Testis (tissue), 3 donors: ENCODE results near the gene GRK5. TPM values are rescaled to one million over a fixed set of nuclear protein-coding genes. Genes with fewer than 3 reads are reported as not detected.

Experiments used
- DNase-seq: peaks from one replicate; pipeline ENCODE4 v3.0.0-alpha.2; 2019
- H3K27ac ChIP-seq, 2 donors: fragments of 200-600 bp; sonication (generic); one replicate each; pipeline ENCODE4 v1.5.1; 2019
- H3K27me3 ChIP-seq: fragments of 200-600 bp; sonication (generic); one replicate; pipeline ENCODE4 v1.5.1; 2019
- H3K36me3 ChIP-seq: fragments of 200-600 bp; sonication (generic); one replicate; pipeline ENCODE4 v1.5.1; 2017; ENCODE audit warnings: low read depth; ENCODE audit errors: missing control alignments
- H3K4me1 ChIP-seq: fragments of 200-600 bp; sonication (generic); one replicate; pipeline ENCODE4 v1.5.1; 2019
- H3K4me3 ChIP-seq, 2 donors: fragments of 200-600 bp; sonication (generic); one replicate each; pipeline ENCODE4 v1.5.1; 2017 to 2019
- H3K9me3 ChIP-seq: fragments of 200-600 bp; sonication (generic); one replicate; pipeline ENCODE4 v1.5.1; 2017
- CTCF ChIP-seq, 3 experiments: fragments of 450-650 bp in 2 of 3; fragments of 200-600 bp in 1 of 3; sonication (generic) in 1 of 3; IDR thresholded peaks; one replicate each; pipeline ENCODE4 v1.5.1; 2016 to 2019; ENCODE audit warnings: antibody characterized with exemption in 3 of 3, mild to moderate bottlenecking in 2 of 3, moderate library complexity in 1 of 3
- POLR2A ChIP-seq: fragments of 450-650 bp; IDR thresholded peaks from one replicate; pipeline ENCODE4 v1.6.1; 2017; ENCODE audit warnings: antibody characterized with exemption, mild to moderate bottlenecking, moderate library complexity
- WGBS, 2 donors: methylation state at CpG; one replicate each; pipeline ENCODE4 v1.1.5; 2018; 5-methylcytosine and 5-hydroxymethylcytosine counted together
- intact Hi-C: fragments of 100-400 bp; cut with DNase I; formaldehyde crosslinking; loops from one replicate; pipeline ENCODE4 v1.15.1; 2023; ENCODE audit warnings: low total_unique reads
- polyA plus RNA-seq: library from polyadenylated mRNA; stranded (reverse); fragments of 350-450 nt; fragmentation: Illumina TruSeq; extraction: RNeasy Lipid Tissue Mini Kit (QIAGEN cat#74804); gene quantifications from one replicate; pipeline ENCODE4 v1.2.3, GENCODE V29; 2014; ENCODE audit warnings: low read depth, low replicate concordance; ENCODE audit not compliant: insufficient read depth
- total RNA-seq, 2 donors: library from RNA; depleted of rRNA; stranded (reverse); fragments of >200 nt; gene quantifications; one replicate each; pipeline ENCODE4 v1.2.3, GENCODE V29; 2016

GRK5 gene
- total and polyA plus RNA-seq, 3 donors from 2014 or later = 4.5 to 10.3 (median 5.5) TPM

GRCh38 chr10:119417852-119418251 is 210.5 kb downstream of the GRK5 start:
- no peak for DNase-seq
- TF ChIP-seq POLR2A (no peak), CTCF (IDR thresholded peaks at IDR 0.05) (no peak)
- H3K27ac ChIP-seq = no peak overlapping the region
- H3K4me1 ChIP-seq = peaks cover 13% of the 10 kb centered on the region
- no peaks in the 10 kb centered on the region for H3K36me3 ChIP-seq
- no peaks in the 10 kb centered on the region for H3K9me3 ChIP-seq
- WGBS, 2 donors = 91% methylated on average over 9 of the region's 9 CpGs
- intact Hi-C loops = loop anchor here (10.0 kb wide), 1 partner anchor 213 kb away; the partner anchor contains the start of gene GRK5
- H3K27me3 ChIP-seq = no peaks in the 10 kb centered on the region
- H3K4me3 ChIP-seq = no peak overlapping the region

GRCh38 chr10:119418362-119418761 is 211.0 kb downstream of the GRK5 start:
- 79 to 90% methylated on average over 4 of the region's 4 CpGs for WGBS, 2 donors

GRCh38 chr10:119419931-119420330 is 212.6 kb downstream of the GRK5 start:
- peaks cover 8% of the 10 kb centered on the region for H3K4me1 ChIP-seq
- no peak for TF ChIP-seq CTCF (IDR thresholded peaks at IDR 0.05)
- no peak for TF ChIP-seq POLR2A
- no peaks in the 10 kb centered on the region for H3K36me3 ChIP-seq
- intact Hi-C loops = loop anchor here (10.0 kb wide), 1 partner anchor 215 kb away; the partner anchor contains the start of gene GRK5
- no peak overlapping the region for H3K27ac ChIP-seq
- DNase-seq = no peak
- no peaks in the 10 kb centered on the region for H3K27me3 ChIP-seq
- no peaks in the 10 kb centered on the region for H3K9me3 ChIP-seq
- 76 to 96% methylated on average over 2 of the region's 2 CpGs for WGBS, 2 donors
- no peak overlapping the region for H3K4me3 ChIP-seq

More at GRCh38 chr10:119418362-119418761, 211.0 kb downstream of the GRK5 start:
- no peak overlapping the region for H3K4me3 ChIP-seq
- intact Hi-C loops = loop anchor here (10.0 kb wide), 1 partner anchor 214 kb away; the partner anchor contains the start of gene GRK5
- no peaks in the 10 kb centered on the region for H3K36me3 ChIP-seq
- TF ChIP-seq POLR2A = no peak
- no peak for TF ChIP-seq CTCF (IDR thresholded peaks at IDR 0.05)
- peaks cover 8% of the 10 kb centered on the region for H3K4me1 ChIP-seq
- no peaks in the 10 kb centered on the region for H3K27me3 ChIP-seq
- DNase-seq = no peak
- no peak overlapping the region for H3K27ac ChIP-seq
- H3K9me3 ChIP-seq = no peaks in the 10 kb centered on the region

GRCh38 chr10:119420950-119421875 is 213.8 kb downstream of the GRK5 start:
- TF ChIP-seq POLR2A (no peak), CTCF (IDR thresholded peaks at IDR 0.05) (no peak)
- WGBS, 2 donors = 42 to 58% methylated on average over 11 to 13 of the region's 13 CpGs
- Histone ChIP-seq H3K36me3 (no peaks in the 10 kb centered on the region), H3K4me3 (no peak overlapping the region), H3K9me3 (no peaks in the 10 kb centered on the region), H3K27me3 (no peaks in the 10 kb centered on the region), H3K27ac (no peak overlapping the region), H3K4me1 (peaks cover 8% of the 10 kb centered on the region)
- intact Hi-C loops = no loop called here
- peak; percentile 67 for DNase-seq
